GM12865 (cell line): ENCODE data around the gene SREBF1.

ENCODE experiments used
- DNase-seq: peaks from one replicate; pipeline ENCODE4 v3.0.0; 2010; ENCODE audit warnings: low read depth
- H3K4me3 ChIP-seq: 2 replicates; pipeline ENCODE4 v1.5.1; 2011; ENCODE audit warnings: mild to moderate bottlenecking, low read depth, low read length, control low read depth
- TF ChIP-seq, protein P1 (sequence below): IDR thresholded peaks from 2 replicates; pipeline ENCODE4 v1.5.1; 2011; ENCODE audit warnings: low read length, control low read depth, low read depth, inconsistent platforms; ENCODE audit not compliant: insufficient read depth; ENCODE audit errors: missing control alignments

Gene SREBF1

DNA sequence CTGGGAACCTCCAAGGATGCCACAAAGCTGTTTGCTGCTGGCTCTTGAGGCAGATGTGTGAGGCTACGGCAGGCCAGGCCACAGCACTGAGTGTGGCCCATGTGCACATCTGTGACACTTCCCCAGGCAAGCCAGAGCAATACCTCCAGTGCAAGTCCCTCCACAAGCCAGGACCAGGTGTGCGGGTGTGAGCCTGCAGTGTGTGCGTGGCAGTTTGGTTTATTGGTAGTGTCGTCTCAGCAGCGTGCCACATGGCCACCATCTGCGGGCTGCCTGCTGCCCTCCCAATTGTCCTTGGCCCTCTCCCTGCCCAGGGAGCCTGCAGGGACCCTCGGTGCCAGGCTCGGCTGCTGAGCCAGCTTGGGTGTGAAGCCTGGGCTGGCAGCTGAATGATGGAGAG is 9.9 kb upstream of the SREBF1 start:
- TF ChIP-seq, protein P1, sequence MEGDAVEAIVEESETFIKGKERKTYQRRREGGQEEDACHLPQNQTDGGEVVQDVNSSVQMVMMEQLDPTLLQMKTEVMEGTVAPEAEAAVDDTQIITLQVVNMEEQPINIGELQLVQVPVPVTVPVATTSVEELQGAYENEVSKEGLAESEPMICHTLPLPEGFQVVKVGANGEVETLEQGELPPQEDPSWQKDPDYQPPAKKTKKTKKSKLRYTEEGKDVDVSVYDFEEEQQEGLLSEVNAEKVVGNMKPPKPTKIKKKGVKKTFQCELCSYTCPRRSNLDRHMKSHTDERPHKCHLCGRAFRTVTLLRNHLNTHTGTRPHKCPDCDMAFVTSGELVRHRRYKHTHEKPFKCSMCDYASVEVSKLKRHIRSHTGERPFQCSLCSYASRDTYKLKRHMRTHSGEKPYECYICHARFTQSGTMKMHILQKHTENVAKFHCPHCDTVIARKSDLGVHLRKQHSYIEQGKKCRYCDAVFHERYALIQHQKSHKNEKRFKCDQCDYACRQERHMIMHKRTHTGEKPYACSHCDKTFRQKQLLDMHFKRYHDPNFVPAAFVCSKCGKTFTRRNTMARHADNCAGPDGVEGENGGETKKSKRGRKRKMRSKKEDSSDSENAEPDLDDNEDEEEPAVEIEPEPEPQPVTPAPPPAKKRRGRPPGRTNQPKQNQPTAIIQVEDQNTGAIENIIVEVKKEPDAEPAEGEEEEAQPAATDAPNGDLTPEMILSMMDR: no peak
- H3K4me3 ChIP-seq: no peak overlapping the region
- DNase-seq: no peak

DNA sequence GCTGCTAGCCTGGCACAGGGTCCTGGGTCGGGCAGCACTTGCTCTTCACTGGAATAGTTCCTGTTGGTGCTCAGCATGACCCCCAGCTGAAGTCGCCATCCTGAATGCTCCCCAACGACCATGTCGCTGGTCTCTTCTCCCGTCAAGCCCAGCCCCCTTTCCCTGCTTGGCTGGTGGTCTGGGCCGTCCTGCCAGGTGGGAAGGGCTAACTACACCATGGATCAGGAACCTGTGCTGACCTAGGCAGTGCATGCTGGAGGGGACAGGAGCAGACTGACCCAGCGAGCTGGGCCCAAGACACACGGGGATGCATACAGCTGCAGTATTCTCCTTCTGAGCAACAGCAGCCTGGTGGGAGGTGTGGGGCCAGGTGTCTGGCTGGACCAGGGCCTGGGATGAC is 9.2 kb upstream of the SREBF1 start:
- H3K4me3 ChIP-seq: no peak overlapping the region
- TF ChIP-seq, protein P1: no peak
- DNase-seq: no peak

DNA sequence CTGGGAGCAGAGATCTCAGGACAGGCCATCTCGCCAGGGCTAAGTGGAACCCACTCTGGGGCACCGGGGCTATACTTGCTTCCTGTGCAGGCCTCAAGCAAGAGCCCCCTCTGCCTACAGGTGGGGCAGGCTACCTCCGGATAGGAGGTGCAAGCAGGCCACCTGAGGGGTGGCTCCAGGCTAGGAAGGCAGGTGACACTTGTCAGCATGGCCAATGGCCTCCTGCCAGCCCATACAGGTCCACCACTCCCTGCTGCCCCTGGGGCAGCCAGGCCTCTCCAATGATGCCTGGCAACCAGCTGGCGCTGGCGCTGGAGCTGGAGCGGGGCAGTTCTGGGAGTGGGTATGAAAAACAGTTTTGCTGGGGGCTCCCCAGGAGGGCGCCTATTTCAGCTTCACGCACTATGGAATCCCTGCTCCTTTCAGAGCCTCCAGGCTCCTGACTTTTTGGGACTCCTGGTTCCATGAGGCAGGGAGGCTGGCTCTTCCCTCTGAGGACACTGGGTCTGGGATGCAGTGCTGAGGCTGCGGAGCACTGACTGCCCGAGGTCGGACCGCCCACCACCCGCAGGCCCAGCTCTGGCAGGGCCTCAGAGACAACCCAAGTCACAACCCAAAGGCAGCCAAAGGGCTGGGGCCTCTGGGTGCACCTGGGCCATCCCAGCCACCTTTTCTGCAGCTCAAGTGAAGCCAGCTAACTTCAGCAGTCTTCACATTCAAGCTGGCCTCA is 8.4 kb upstream of the SREBF1 start:
- DNase-seq: no peak
- TF ChIP-seq, protein P1: no peak
- no peak overlapping the region for H3K4me3 ChIP-seq

DNA sequence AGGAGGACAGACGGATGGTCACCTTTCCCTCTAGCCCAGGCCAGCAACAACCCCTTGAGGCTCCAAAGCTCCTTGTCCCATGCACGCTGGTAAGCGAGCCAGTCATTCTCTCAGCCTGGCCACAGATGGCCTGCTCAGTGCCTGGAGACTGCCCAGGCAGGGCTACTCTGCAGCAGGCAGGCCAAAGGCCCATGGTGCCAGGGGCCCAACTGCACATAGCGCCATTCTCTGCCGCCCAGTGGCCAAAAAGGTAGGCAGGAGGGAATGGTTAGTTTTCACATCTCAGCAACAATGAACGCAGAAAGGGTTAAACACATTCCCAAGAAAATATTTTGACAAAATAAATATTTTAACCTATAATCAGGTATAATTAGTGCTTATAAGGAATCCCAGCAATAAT is 7.7 kb upstream of the SREBF1 start:
- DNase-seq: no peak
- TF ChIP-seq, protein P1: no peak

DNA sequence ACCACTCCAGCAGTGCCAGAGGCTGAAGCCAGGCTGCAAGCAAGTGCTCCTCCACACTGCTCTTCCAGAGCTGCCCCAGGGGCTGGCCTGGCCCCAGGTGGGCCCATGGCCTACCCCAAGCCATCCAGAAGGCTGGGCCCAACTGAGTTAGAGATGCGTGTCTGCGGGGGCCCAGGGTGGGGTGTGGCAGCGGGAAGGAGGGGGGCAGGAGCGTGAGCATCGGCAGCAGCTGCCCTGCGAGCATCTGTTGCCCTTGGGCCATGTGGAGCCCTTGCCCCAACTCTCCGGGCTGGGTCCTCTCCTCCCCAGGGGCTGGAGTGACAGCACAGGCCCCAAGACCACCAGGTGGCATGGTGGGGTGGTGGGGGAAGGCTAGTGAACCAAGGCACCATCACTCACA is 7.3 kb upstream of the SREBF1 start:
- TF ChIP-seq, protein P1: no peak
- no peak overlapping the region for H3K4me3 ChIP-seq
- no peak for DNase-seq

More for the DNA sequence above, 7.7 kb upstream of the SREBF1 start:
- H3K4me3 ChIP-seq: no peak overlapping the region

DNA sequence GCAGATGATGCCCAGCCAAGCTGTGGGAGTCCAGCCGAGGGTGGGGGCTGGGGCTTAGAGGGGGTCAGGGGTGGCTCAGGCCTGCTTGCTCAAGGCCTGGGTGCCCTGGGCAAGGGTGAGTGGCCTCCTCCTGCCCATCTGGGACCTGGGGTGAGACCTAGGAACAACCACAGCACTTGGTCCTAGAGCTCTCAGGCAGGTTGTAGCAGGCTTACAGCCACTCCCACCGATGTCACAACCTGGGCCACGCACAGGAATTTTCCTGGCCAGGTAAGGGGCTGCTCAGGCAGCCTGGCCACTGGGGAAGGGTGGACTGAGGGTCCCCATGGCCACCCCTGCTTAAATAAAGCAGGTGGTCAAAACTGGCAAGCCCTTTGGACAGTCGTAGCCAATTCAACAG is 6.3 kb upstream of the SREBF1 start:
- TF ChIP-seq, protein P1: no peak
- no peak overlapping the region for H3K4me3 ChIP-seq
- no peak for DNase-seq
